ENCODE results near the gene SAGE1.

DNA sequence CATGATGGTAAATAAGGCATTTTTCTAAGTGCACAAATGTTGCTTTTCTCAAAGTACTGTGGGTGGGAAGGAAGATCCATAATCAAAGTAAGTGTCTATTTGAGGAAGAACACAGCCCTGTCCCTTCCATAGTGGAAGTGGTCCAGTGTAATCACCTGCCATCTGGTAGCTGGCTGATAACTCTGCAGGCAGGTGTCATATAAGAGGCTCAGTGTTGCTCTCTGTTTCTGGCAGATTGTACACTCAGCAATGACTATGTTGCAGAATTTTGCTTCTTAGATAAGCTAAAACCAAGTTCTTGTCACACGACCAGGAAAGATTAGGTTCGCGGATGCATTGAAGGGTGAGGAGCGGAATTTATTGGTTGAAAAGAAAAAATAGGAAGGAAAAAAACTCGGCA, 20.9 kb downstream of the SAGE1 start:
- TF ChIP-seq, protein P1, sequence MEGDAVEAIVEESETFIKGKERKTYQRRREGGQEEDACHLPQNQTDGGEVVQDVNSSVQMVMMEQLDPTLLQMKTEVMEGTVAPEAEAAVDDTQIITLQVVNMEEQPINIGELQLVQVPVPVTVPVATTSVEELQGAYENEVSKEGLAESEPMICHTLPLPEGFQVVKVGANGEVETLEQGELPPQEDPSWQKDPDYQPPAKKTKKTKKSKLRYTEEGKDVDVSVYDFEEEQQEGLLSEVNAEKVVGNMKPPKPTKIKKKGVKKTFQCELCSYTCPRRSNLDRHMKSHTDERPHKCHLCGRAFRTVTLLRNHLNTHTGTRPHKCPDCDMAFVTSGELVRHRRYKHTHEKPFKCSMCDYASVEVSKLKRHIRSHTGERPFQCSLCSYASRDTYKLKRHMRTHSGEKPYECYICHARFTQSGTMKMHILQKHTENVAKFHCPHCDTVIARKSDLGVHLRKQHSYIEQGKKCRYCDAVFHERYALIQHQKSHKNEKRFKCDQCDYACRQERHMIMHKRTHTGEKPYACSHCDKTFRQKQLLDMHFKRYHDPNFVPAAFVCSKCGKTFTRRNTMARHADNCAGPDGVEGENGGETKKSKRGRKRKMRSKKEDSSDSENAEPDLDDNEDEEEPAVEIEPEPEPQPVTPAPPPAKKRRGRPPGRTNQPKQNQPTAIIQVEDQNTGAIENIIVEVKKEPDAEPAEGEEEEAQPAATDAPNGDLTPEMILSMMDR (IDR thresholded peaks at IDR 0.05; ENCODE audit: insufficient read depth, low read depth, low read length), result no peak
- TF ChIP-seq EZH2 (IDR thresholded peaks at IDR 0.05; ENCODE audit: insufficient read depth, low read length), result no peak
